Lung (tissue), 12 donors: ENCODE data around the gene IFNA7. TPM values are rescaled to one million over a fixed set of nuclear protein-coding genes. Genes with fewer than 3 reads are reported as not detected.
"Not testable (repeated sequence)": the region's sequence is repeated elsewhere in the genome, so short reads cannot be mapped to it uniquely, and the experiment has no call there.

ENCODE experiments used
- ATAC-seq: fragments of 200-7000 bp; cut with Tn5 transposase; one replicate; pipeline ENCODE4 v1.9.1; 2020; ENCODE audit warnings: moderate number of reproducible peaks; ENCODE audit not compliant: insufficient read depth, low FRiP score
- DNase-seq, 3 donors: peaks; one replicate each; pipeline ENCODE4 v3.0.0-alpha.2; 2013 to 2017
- H3K27ac ChIP-seq, 2 donors: one replicate each; pipeline ENCODE4 v1.5.1; 2013; ENCODE audit warnings: mild to moderate bottlenecking in 2 of 2, moderate library complexity in 2 of 2, control low read depth in 1 of 2, inconsistent platforms in 1 of 2, low read depth in 1 of 2, low read length in 1 of 2
- H3K27me3 ChIP-seq, 3 donors: one replicate each; pipeline ENCODE4 v1.5.1; 2013; ENCODE audit warnings: low read length in 2 of 3; ENCODE audit not compliant: control insufficient read depth in 3 of 3, insufficient read depth in 3 of 3
- H3K36me3 ChIP-seq, 4 donors: one replicate each; pipeline ENCODE4 v1.5.1; 2013; ENCODE audit warnings: low read length in 4 of 4, mild to moderate bottlenecking in 1 of 4, moderate library complexity in 1 of 4; ENCODE audit not compliant: control insufficient read depth in 4 of 4, insufficient read depth in 4 of 4
- H3K4me1 ChIP-seq, 5 donors: one replicate each; pipeline ENCODE4 v1.5.1; 2013; ENCODE audit warnings: low read length in 5 of 5, mild to moderate bottlenecking in 2 of 5, moderate library complexity in 1 of 5; ENCODE audit not compliant: control insufficient read depth in 5 of 5, insufficient read depth in 5 of 5
- H3K4me3 ChIP-seq: one replicate; pipeline ENCODE4 v1.5.1; 2013; ENCODE audit warnings: mild to moderate bottlenecking, control low read depth, moderate library complexity
- H3K9ac ChIP-seq, 2 donors: one replicate each; pipeline ENCODE4 v1.5.1; 2013; ENCODE audit warnings: low read length in 2 of 2, control low read depth in 1 of 2; ENCODE audit not compliant: insufficient read depth in 1 of 2
- H3K9me3 ChIP-seq, 4 donors: one replicate each; pipeline ENCODE4 v1.5.1; 2013; ENCODE audit warnings: low read length in 3 of 4, mild to moderate bottlenecking in 1 of 4, moderate library complexity in 1 of 4; ENCODE audit not compliant: control insufficient read depth in 4 of 4, insufficient read depth in 3 of 4
- CTCF ChIP-seq: IDR thresholded peaks from 2 replicates; pipeline ENCODE4 v1.5.1; 2012; ENCODE audit warnings: mild to moderate bottlenecking; ENCODE audit errors: control extremely low read depth, extremely low read depth
- WGBS, 2 donors: extraction: QIAGEN DNeasy Blood & Tissue Kit; methylation state at CpG; one replicate each; pipeline ENCODE4 v1.1.7; 2013; 5-methylcytosine and 5-hydroxymethylcytosine counted together
- polyA plus RNA-seq, 2 donors: library from polyadenylated mRNA; stranded (reverse); fragments of 200-250 nt; gene quantifications; one replicate each; pipeline ENCODE4 v1.2.1, GENCODE V29; 2013
- total RNA-seq, 2 donors: library from RNA; depleted of rRNA in 1 of 2; stranded (reverse); fragments of >200 nt in 1 of 2; gene quantifications; one replicate each; pipeline ENCODE4 v1.2.1, GENCODE V29; 2014 to 2021
- donor health status: control.
- donor health status: control.
- donor health status: Bipolar disorder and iron deficiency.
- donor health status: healthy.
- donor health status: DM: yes; HTN: yes; CAD: no.

IFNA7 gene
- total and polyA plus RNA-seq, 4 donors: not detected

DNA sequence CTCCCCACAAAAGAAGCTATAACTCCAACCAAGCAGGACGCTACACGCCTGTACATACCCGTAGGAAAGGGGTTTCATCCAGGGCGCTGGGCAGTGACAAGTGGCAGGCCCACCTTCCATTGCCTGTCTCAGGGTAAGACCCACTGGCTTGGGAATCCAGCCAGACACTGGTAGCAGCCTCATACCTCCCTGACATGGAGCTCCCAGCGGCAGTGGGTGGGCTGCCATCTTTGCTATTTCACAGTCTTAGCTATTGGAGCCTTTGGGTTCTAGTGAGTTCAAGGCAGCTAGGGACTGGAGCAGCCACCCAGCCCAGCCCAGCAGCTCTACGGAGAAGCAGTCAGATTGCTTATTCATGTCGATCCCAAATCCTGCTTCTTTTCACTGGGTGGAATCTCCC, 8.3 kb upstream of the IFNA7 start:
- Histone ChIP-seq H3K4me3 (no peak overlapping the region), H3K9ac (no peak overlapping the region), H3K27ac (no peak overlapping the region), H3K4me1 (no peaks in the 10 kb centered on the region), H3K27me3 (no peaks in the 10 kb centered on the region), H3K36me3 (no peaks in the 10 kb centered on the region), H3K9me3 (no peaks in the 10 kb centered on the region)
- TF ChIP-seq CTCF: no peak
- ATAC-seq (no peak), DNase-seq (no peak)
- WGBS, 2 donors: 94 to 97% methylated on average over 7 of the region's 7 CpGs

DNA sequence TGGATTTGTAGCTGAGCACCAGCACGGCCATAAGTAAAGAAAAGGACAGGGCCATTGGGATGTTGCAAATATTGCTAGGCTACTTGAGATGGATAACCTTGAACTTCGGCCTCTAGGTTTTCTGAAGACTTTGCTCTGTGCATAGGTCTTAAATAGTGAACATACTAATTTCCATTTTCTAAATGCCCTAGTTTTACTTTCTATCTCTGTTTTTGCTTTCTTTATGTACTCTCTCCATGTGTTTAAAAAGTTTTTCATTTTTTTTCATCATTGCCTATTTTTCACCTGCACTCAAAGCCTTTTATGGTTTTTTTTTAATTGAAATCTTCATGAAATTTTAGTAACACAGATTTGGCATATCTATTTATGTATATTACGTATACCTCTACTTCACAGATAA, 5.0 kb upstream of the IFNA7 start, which contains the start of gene IFNA10:
IFNA10 (minus strand) TSS at position 101 of the 400 bp plus-strand sequence; CDS start at position 55, 46 bp downstream.
- not testable (repeated sequence) for H3K36me3 ChIP-seq, H3K9ac ChIP-seq, H3K4me3 ChIP-seq, H3K27ac ChIP-seq, DNase-seq, ATAC-seq, H3K4me1 ChIP-seq, H3K27me3 ChIP-seq, H3K9me3 ChIP-seq
- 92 to 93% methylated on average over 3 of the region's 3 CpGs for WGBS, 2 donors

GRCh38 chr9:21205204-21205603, 3.2 kb upstream of the IFNA7 start:
- Histone ChIP-seq H3K27ac (no peak overlapping the region), H3K9me3 (no peaks in the 10 kb centered on the region), H3K27me3 (no peaks in the 10 kb centered on the region), H3K9ac (no peak overlapping the region), H3K4me1 (no peaks in the 10 kb centered on the region), H3K36me3 (no peaks in the 10 kb centered on the region), H3K4me3 (no peak overlapping the region)
- no peak for TF ChIP-seq CTCF
- DNase-seq (no peak), ATAC-seq (no peak)

- H3K27ac ChIP-seq, H3K9me3 ChIP-seq, H3K4me3 ChIP-seq, H3K9ac ChIP-seq, H3K36me3 ChIP-seq, H3K4me1 ChIP-seq, H3K27me3 ChIP-seq: not testable (repeated sequence)
- 38 to 40% methylated on average over 6 of the region's 6 CpGs for WGBS, 2 donors
- TF ChIP-seq CTCF: peak; percentile 18
- peak; percentile 64 for ATAC-seq
- peak in 2 of 3 donors; percentile 5 to 19 for DNase-seq
These were observed 6.9 kb downstream of the IFNA7 start for GRCh38 chr9:21194867-21195776.

- not testable (repeated sequence) for H3K9ac ChIP-seq, H3K36me3 ChIP-seq, ATAC-seq, H3K9me3 ChIP-seq, H3K27ac ChIP-seq, H3K4me3 ChIP-seq, H3K4me1 ChIP-seq, DNase-seq, H3K27me3 ChIP-seq
- WGBS, 2 donors: 89 to 95% methylated on average over 3 of the region's 3 CpGs
These were observed 14.5 kb downstream of the IFNA7 start, which contains the start of gene IFNA4 for GRCh38 chr9:21187487-21187886. IFNA4 (minus strand) TSS chr9:21187587; CDS start chr9:21187531, 56 bp downstream.
